Muscle layer of colon (tissue), 2 donors: ENCODE data around the gene POLR3B.

Experiments
- H3K27ac ChIP-seq: one replicate; pipeline ENCODE4 v1.7.0; 2013; ENCODE audit warnings: low read depth, mild to moderate bottlenecking, low read length, moderate library complexity
- H3K27me3 ChIP-seq, 2 donors: one replicate each; pipeline ENCODE4 v1.7.0; 2013; ENCODE audit warnings: low read length in 2 of 2, mild to moderate bottlenecking in 2 of 2; ENCODE audit not compliant: insufficient read depth in 2 of 2, control insufficient read depth in 1 of 2
- H3K36me3 ChIP-seq: one replicate; pipeline ENCODE4 v1.7.0; 2013; ENCODE audit warnings: mild to moderate bottlenecking, low read length; ENCODE audit not compliant: insufficient read depth
- H3K4me1 ChIP-seq: one replicate; pipeline ENCODE4 v1.7.0; 2013; ENCODE audit warnings: mild to moderate bottlenecking, low read length; ENCODE audit not compliant: insufficient read depth
- H3K4me3 ChIP-seq, 2 donors: one replicate each; pipeline ENCODE4 v1.7.0; 2013; ENCODE audit warnings: low read length in 2 of 2, low read depth in 1 of 2, mild to moderate bottlenecking in 1 of 2, moderate library complexity in 1 of 2
- H3K9ac ChIP-seq: one replicate; pipeline ENCODE4 v1.7.0; 2013; ENCODE audit warnings: low read length
- H3K9me3 ChIP-seq: one replicate; pipeline ENCODE4 v1.7.0; 2013; ENCODE audit warnings: mild to moderate bottlenecking, low read length
- donor health status: abdominal sarcoma.
- donor health status: Adenocarcinoma of cecum.

The POLR3B gene

GRCh38 chr12:106327309-106327869 lies 30.2 kb upstream of the POLR3B start:
- no peak overlapping the region for H3K9ac ChIP-seq
- H3K27me3 ChIP-seq: no peaks in the 10 kb centered on the region
- H3K4me1 ChIP-seq: peaks cover 16% of the 10 kb centered on the region
- no peak overlapping the region for H3K4me3 ChIP-seq
- no peaks in the 10 kb centered on the region for H3K9me3 ChIP-seq
- no peak overlapping the region for H3K27ac ChIP-seq
- H3K36me3 ChIP-seq: peaks cover 64% of the 10 kb centered on the region

GRCh38 chr12:106328735-106329134 lies 28.8 kb upstream of the POLR3B start:
- no peak overlapping the region for H3K9ac ChIP-seq
- no peak overlapping the region for H3K27ac ChIP-seq
- no peaks in the 10 kb centered on the region for H3K27me3 ChIP-seq
- peaks cover 16% of the 10 kb centered on the region for H3K4me1 ChIP-seq
- H3K36me3 ChIP-seq: peaks cover 66% of the 10 kb centered on the region
- H3K4me3 ChIP-seq: no peak overlapping the region
- no peaks in the 10 kb centered on the region for H3K9me3 ChIP-seq

DNA sequence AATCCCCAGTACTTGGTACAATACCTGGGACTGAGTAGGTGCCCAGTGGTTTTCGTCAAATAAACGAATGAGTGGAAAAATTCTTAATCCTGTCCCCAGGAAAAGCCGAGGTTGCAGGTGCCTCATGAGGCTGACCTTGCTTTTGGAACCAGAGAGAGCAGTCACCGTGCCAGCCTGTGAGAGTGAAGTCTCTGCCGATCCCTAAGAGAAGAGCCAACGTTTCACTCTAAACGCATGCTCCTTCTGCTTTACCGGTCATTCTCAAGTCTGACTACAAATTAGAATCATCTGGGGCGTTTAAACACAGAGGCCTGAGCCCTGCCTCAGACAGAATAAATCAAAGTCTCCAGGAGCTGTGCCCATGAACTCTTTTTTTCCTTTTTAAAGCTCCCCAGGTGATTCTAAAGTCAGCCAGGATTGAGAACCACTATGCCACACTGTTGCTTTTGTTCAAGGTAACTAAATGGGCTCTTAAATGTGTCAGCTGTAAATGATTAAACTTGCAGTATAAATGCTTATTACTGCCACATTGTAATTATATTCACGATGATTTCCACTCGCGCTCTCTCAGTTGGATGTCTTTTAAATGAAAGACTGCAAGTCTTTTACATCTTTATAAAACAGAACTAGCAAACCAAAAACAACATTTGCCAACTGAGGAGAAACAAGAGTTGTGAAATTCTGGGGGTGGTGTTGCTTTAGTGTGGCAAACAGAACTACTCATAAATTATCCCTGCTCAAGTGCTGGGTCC lies 28.1 kb upstream of the POLR3B start:
- Histone ChIP-seq H3K27me3 (no peaks in the 10 kb centered on the region), H3K4me1 (peaks cover 16% of the 10 kb centered on the region), H3K4me3 (no peak overlapping the region), H3K27ac (no peak overlapping the region), H3K9ac (no peak overlapping the region), H3K9me3 (no peaks in the 10 kb centered on the region), H3K36me3 (peaks cover 59% of the 10 kb centered on the region)

GRCh38 chr12:106331599-106331998 lies 25.9 kb upstream of the POLR3B start:
- Histone ChIP-seq H3K9ac (no peak overlapping the region), H3K4me1 (peaks cover 16% of the 10 kb centered on the region), H3K36me3 (peaks cover 50% of the 10 kb centered on the region), H3K9me3 (no peaks in the 10 kb centered on the region), H3K27ac (no peak overlapping the region), H3K27me3 (no peaks in the 10 kb centered on the region), H3K4me3 (no peak overlapping the region)

DNA sequence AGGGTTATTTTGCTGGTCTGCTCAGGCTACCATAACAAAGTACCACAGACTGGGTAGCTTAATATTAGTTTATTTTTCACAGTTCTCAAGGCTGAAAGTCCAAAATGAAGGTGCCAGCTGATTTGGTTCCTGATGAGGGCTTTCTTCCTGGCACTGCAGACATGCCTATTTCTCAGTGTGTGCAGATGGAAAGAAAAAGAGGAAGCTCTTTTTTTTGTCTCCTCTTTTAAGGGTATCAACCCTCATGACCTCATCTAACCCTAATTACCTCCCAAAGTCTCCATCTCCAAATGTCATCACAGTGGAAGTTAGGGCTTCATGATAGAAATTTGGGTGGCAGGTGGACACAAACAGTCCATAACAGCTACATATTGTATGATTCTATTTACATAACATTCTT lies 25.0 kb upstream of the POLR3B start:
- Histone ChIP-seq H3K27me3 (no peaks in the 10 kb centered on the region), H3K9ac (no peak overlapping the region), H3K9me3 (no peaks in the 10 kb centered on the region), H3K27ac (no peak overlapping the region), H3K36me3 (peaks cover 57% of the 10 kb centered on the region), H3K4me3 (no peak overlapping the region), H3K4me1 (peaks cover 16% of the 10 kb centered on the region)

- Histone ChIP-seq H3K36me3 (peaks cover 57% of the 10 kb centered on the region), H3K9ac (no peak overlapping the region), H3K4me3 (no peak overlapping the region), H3K27ac (no peak overlapping the region), H3K4me1 (peaks cover 16% of the 10 kb centered on the region), H3K27me3 (no peaks in the 10 kb centered on the region), H3K9me3 (no peaks in the 10 kb centered on the region)
Observed at GRCh38 chr12:106333010-106333409, 24.5 kb upstream of the POLR3B start.

- Histone ChIP-seq H3K9ac (no peak overlapping the region), H3K4me3 (no peak overlapping the region), H3K27me3 (no peaks in the 10 kb centered on the region), H3K9me3 (no peaks in the 10 kb centered on the region), H3K27ac (no peak overlapping the region), H3K36me3 (peaks cover 55% of the 10 kb centered on the region), H3K4me1 (peaks cover 14% of the 10 kb centered on the region)
Observed at GRCh38 chr12:106333756-106334155, 23.8 kb upstream of the POLR3B start.

GRCh38 chr12:106341086-106341877 lies 16.3 kb upstream of the POLR3B start:
- Histone ChIP-seq H3K4me3 (no peak overlapping the region), H3K9ac (no peak overlapping the region), H3K4me1 (peaks cover 27% of the 10 kb centered on the region), H3K36me3 (peaks cover 34% of the 10 kb centered on the region), H3K9me3 (no peaks in the 10 kb centered on the region), H3K27ac (no peak overlapping the region), H3K27me3 (no peaks in the 10 kb centered on the region)

DNA sequence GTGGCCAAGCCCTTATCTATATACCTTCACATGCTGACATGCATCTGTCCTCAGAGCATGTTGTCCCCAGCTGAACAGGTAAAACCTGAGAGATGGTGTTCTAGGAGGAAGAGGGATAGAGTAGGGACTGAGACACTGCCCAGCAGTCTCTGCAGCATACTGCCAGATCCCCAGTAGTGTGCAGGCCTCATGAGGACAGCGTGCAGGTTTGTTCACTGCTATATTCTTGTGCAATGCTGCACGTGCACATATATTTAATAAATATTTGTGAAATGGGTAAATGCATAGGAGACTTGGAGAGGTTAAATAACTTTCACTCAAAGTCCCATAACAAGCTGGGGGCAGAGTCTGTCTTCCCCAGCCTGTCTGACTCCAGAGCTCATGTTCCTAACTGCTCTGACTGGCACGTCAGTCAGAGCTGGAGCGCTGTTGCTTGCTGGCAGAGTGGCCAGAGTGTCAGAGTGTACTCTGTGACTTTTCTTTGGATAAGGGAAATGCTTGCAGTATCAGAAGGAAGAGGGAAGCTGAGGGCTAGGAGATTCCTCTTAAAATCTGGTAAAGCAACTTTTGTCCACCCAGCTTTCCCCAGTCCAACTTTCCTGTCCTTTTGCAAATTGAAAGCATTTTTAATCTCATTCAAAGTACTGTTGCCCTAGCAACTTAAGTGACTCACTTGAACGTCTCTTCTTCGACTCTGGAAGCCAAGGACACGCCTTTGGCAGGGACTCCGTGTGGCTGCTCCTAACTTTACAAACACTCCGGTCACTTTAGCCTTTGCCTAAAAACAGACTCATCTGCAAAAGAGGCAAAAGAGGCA lies 14.9 kb upstream of the POLR3B start:
- Histone ChIP-seq H3K4me3 (peak overlapping the region in 1 of 2 donors; percentile 3), H3K36me3 (peaks cover 24% of the 10 kb centered on the region), H3K27ac (peak overlapping the region; percentile 66), H3K9ac (no peak overlapping the region), H3K4me1 (peaks cover 27% of the 10 kb centered on the region), H3K9me3 (no peaks in the 10 kb centered on the region), H3K27me3 (no peaks in the 10 kb centered on the region)

GRCh38 chr12:106343214-106343528 lies 14.4 kb upstream of the POLR3B start:
- H3K4me3 ChIP-seq: peak overlapping the region in 1 of 2 donors; percentile 3

DNA sequence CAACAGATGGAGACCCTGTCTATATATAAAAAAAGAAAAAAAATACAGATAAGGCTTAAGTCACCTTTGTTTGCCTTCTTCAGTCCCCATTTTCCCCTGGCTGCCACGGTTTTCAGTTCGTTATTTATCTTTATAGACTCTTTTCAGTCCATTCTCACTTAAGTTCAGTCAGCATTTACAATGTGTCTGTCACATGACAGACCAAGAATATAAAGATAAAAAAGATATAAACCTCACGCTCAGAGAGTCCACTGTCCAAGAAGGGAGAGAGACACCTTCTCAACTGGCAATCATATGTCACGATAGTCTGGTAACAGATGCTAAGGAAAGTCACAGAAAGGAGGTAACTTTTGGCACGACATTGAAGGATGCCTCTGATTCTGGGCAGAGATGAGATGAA lies 13.4 kb upstream of the POLR3B start:
- H3K36me3 ChIP-seq: peaks cover 18% of the 10 kb centered on the region
- H3K27me3 ChIP-seq: no peaks in the 10 kb centered on the region
- H3K9ac ChIP-seq: no peak overlapping the region
- H3K27ac ChIP-seq: no peak overlapping the region
- peaks cover 27% of the 10 kb centered on the region for H3K4me1 ChIP-seq
- H3K4me3 ChIP-seq: no peak overlapping the region
- no peaks in the 10 kb centered on the region for H3K9me3 ChIP-seq

More at GRCh38 chr12:106343214-106343528, 14.4 kb upstream of the POLR3B start:
- peaks cover 24% of the 10 kb centered on the region for H3K36me3 ChIP-seq
- no peaks in the 10 kb centered on the region for H3K27me3 ChIP-seq
- H3K9me3 ChIP-seq: no peaks in the 10 kb centered on the region
- H3K27ac ChIP-seq: peak overlapping the region; percentile 66
- H3K4me1 ChIP-seq: peaks cover 27% of the 10 kb centered on the region
- no peak overlapping the region for H3K9ac ChIP-seq
